HEK293T (cell line): ENCODE results near the gene NDUFS6.

Source experiments
- ARNT ChIP-seq: fragments of 450-650 bp; IDR thresholded peaks from 2 replicates; pipeline ENCODE4 v1.6.1; 2017; ENCODE audit warnings: mild to moderate bottlenecking
- BHLHE40 ChIP-seq: fragments of 450-650 bp; IDR thresholded peaks from 2 replicates; pipeline ENCODE4 v1.6.1; 2016; ENCODE audit warnings: mild to moderate bottlenecking, moderate library complexity, borderline replicate concordance
- FOXA1 ChIP-seq: fragments of 450-650 bp; IDR thresholded peaks from 2 replicates; pipeline ENCODE4 v1.6.1; 2016; ENCODE audit warnings: mild to moderate bottlenecking
- FOXM1 ChIP-seq: fragments of 450-650 bp; IDR thresholded peaks from 2 replicates; pipeline ENCODE4 v1.6.1; 2017; ENCODE audit warnings: mild to moderate bottlenecking, borderline replicate concordance
- L3MBTL2 ChIP-seq: fragments of 450-650 bp; conservative IDR thresholded peaks from 2 replicates; pipeline ENCODE4 v1.6.1; 2016; ENCODE audit warnings: mild to moderate bottlenecking
- NFRKB ChIP-seq: fragments of 450-650 bp; IDR thresholded peaks from 2 replicates; pipeline ENCODE4 v1.6.1; 2016; ENCODE audit warnings: mild to moderate bottlenecking, moderate library complexity
- SP1 ChIP-seq: fragments of 450-650 bp; IDR thresholded peaks from 2 replicates; pipeline ENCODE4 v1.6.1; 2017
- TARDBP ChIP-seq: fragments of 450-650 bp; IDR thresholded peaks from 2 replicates; pipeline ENCODE4 v1.6.1; 2016

- no peak for TF ChIP-seq L3MBTL2
- no peak for TF ChIP-seq FOXA1
- TF ChIP-seq NFRKB: no peak
- no peak for TF ChIP-seq TARDBP
- no peak for TF ChIP-seq SP1
- TF ChIP-seq FOXM1: no peak
- TF ChIP-seq BHLHE40: no peak
- no peak for TF ChIP-seq ARNT
Measured at GRCh38 chr5:1847611-1848010, 46.4 kb downstream of the NDUFS6 start.
